COR-L47 (cell line): ENCODE data around the gene MTUS2.

Source experiments
- DNase-seq: peaks from one replicate; lab custom pipeline; 2025; lab: John Stamatoyannopoulos, UW

The MTUS2 gene

DNA sequence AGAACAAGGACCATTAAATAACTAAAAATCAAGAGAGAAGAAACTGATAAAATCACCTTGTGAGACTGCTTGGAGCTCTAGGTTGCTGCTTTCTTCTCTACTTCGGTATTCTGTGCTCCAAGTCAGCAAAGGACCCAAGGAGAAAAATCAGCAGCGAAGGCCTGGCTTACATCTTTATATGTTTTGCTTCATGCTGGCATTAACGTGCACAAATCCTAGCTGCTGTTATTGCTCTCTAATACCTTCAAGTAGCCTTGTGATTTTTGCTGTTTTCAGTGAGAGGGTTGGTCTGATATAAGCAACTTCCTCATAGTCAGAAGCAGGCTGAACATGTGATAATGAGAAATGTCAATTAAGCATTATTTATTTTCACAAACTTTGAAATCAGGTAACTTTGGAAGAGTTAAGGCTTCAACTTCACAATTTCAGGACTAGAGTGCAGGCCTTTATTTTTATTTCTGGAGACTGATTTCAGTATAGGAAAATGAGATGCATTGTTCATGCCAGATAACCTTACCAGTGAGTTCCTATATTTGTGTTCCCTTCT lies 410.2 kb downstream of the MTUS2 start:
- no peak for DNase-seq

GRCh38 chr13:29239653-29240525 lies 419.8 kb downstream of the MTUS2 start:
- no peak for DNase-seq

DNA sequence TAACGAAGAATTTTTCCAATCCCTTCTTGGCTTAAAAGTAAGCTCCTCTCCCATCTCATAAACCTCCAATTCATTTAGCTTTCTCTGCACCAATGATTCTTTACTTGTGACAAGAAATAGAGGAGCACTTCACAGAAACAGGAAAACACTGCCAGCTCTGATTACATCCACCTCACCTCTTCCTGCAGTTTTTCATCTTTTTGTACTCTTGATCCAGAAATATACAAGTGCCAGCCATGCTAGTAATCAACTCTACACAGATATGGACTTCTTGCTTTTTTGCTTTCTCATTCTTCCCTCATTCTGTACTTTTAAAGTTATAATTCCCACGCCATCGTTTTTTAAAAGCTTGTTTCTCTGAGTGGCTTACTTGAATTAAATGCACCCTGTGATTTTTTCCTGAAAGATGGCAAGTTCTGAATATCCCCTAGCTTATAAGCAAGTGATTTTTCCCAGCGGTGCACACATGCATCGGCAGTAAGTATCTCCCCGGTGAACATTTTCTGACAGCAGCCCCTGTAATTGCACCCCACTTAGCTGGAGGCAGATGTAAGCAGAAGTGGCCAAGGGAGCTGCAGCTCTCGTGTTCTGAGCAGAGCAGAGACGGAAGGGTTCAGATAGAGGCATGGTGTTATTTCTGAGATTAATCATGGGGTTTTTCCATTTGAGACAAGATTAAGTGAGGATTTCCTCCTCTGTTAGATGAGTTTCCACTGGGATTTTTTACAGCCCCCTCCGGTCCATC lies 434.7 kb downstream of the MTUS2 start:
- DNase-seq, result no peak

- no peak for DNase-seq
Observed at GRCh38 chr13:29255567-29255966, 435.4 kb downstream of the MTUS2 start.

DNA sequence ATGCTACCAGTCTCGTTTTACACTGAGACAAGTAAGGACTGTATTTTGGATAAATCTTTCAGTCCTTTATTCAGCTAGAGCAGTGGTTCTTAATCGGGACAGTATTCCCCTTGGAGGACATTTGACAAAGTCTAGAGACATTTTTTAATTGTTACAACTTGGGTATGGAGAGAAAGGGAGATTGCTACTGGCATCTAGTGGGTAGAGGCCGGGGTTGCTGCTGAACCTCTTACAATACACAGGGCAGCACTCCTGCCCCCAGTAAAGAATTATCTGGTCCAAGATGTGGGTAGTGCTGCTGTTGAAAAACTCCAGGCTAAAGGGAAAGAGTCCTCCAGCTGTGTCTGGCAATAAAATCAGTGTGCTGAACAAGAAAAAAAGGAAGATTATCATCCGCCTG lies 440.5 kb downstream of the MTUS2 start:
- DNase-seq, result no peak

GRCh38 chr13:29266261-29266660 lies 446.1 kb downstream of the MTUS2 start:
- DNase-seq, result no peak

- no peak for DNase-seq
Observed at GRCh38 chr13:29266756-29267733, 446.9 kb downstream of the MTUS2 start.

GRCh38 chr13:29270271-29270985 lies 450.3 kb downstream of the MTUS2 start:
- DNase-seq, result no peak

GRCh38 chr13:29271606-29272005 lies 451.5 kb downstream of the MTUS2 start:
- DNase-seq, result no peak

DNA sequence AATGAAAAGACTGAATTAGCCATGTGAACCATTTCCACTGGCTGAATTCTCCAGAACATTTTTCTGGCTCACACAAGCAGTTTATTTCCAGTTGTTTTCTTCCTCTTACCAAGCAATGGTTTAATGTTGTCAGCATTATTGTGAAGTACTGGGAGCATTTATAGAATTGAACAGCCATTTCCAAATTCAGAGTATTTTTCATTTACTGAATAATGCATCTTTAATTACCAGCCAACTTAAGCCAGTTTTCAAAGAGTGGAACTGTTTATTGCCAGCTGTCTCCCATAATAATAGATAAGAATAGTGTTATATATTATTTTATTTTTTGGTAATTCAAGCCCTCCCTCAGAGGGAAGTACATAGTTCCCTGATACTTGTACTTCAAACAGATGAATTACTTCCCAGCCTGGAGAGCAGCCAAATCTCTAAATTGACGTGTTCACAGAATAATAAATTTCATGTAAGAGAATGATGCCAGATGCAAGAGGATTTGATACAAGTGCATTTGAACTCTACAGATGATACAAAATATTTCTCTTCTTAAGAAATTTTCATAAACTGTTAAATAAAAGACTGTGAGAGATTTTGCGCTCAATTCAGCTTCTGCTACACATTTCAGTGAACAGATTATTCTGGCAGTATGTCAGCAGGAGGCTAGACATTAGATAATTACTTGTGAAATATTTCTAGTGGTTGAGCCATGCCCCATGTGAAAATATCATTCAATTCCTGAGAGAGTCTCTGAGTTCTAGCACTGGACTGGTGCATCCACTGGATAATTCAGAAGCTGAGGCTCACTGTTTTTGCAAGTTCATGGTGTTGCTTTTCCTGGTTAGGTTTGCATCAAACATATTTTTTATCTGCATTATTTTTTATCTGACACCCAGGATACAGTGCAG lies 459.5 kb downstream of the MTUS2 start:
- DNase-seq, result no peak

DNA sequence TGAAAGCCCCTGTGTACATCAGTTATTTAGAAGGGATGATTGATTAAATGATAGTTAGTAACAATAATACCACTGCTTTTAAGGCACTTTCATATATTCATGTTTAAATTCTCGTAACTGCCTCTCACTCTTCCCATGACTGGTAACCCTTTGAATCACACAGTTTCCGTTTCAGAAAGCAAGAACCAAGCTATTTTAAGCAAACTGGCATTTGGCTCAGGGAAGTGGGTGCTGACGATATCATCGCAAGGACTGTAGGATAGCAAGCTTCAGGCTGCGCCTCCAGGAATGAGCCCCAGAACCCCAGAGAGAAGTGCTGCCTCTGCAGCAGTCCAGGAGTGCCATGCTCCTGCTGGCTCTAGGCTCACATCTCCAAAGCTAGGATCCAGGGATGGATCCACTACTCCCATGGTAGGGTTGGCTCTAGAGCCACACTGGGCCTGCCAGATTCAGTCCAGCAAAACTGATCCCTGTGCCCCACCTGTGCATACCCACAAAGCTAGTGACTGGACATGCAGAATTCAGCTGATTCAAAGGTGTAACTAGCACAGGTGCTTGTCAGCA lies 461.9 kb downstream of the MTUS2 start:
- DNase-seq, result no peak

DNA sequence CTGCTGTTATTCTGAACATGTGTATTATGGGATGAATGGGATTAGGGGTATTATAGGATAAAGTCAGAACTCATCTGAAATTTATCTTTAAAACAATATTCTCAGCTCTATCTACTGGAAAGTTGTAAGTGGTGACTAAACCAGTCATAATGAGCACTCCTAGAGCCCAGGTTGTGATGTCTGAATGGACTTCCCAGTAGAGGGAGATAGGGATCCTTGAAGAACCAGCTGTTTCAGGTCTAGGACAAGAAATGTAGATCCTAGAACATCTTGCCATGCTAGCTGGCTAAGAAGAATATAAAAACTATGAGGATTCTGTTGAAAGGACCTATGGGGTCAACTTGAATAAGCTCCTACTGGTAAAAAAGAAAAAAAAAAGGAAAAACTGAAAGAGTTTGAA lies 464.6 kb downstream of the MTUS2 start:
- no peak for DNase-seq

GRCh38 chr13:29287237-29287636 lies 467.1 kb downstream of the MTUS2 start:
- DNase-seq, result no peak

GRCh38 chr13:29292045-29292444 lies 471.9 kb downstream of the MTUS2 start:
- DNase-seq, result no peak

- no peak for DNase-seq
Observed at GRCh38 chr13:29294821-29295220, 474.7 kb downstream of the MTUS2 start.

- no peak for DNase-seq
Observed at GRCh38 chr13:29301027-29301426, 480.9 kb downstream of the MTUS2 start.

DNA sequence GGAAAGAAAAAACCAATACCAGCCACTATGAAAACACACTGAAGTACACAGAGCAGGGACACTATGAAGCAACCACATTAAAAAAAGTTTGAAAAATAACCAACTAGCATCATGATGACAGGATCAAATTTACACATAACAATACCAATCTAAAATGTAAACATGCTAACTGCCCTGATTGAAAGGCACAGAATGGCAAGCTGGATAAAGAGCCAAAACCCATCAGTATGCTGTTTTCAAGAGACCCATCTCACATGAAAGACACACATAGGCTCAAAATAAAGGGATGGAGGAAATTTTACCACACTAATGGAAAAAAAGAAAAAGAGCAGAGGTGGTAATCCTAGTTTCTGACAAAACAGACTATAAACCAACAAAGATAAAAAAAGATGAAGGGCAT lies 484.0 kb downstream of the MTUS2 start:
- DNase-seq, result no peak

DNA sequence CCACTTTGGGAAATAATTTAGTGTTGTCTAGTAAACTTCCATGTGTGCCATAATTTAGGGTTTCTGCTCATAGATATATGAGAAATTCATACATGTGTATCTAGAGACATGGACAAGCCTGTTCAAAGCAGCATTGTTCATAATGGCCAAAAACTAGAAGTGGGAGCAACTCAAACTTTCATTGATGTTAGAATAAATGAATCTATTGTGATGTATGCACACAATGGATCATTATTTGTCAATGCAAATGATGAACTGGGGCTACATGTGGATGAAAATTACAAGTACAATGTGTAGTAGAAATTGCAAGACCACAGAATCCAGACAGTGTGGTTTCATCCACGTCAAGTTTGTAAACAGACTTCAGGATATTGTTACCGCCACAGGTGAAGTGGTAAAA lies 490.7 kb downstream of the MTUS2 start:
- no peak for DNase-seq

DNA sequence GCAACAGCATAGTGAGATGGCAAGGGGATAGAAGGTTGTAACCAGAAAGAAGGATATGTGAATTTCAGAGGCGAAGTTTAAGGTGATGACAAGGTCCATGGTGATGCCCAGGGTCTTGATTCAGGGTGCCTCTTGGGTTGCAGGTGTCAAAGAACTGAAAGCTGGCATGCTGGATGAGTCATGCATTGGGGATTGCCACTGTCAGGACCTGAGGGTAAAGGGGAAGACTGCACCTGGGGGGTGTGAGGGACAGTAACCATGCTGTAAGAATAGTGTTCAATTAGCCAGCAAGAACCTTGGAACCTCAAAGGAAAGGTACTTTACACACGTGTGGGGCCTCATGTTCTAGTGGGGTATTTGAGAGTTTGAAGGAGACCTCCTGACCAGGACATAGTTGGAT lies 495.7 kb downstream of the MTUS2 start:
- DNase-seq, result no peak

- DNase-seq, result no peak
Observed at GRCh38 chr13:29317828-29318227, 497.7 kb downstream of the MTUS2 start.
